MM.1S (cell line): ENCODE measurements around the gene RAB11FIP5.

Experiments
- DNase-seq: peaks from one replicate; pipeline ENCODE4 v3.0.0-alpha.2; 2015
- H2AFZ ChIP-seq: fragments of 300-600 bp; sonication (generic); 2 replicates; pipeline ENCODE4 v1.6.0; 2016; ENCODE audit warnings: antibody characterized with exemption, low read length
- H3F3A ChIP-seq: fragments of 300-600 bp; sonication (generic); 2 replicates; pipeline ENCODE4 v1.6.1; 2016; ENCODE audit warnings: mild to moderate bottlenecking, antibody characterized with exemption, low read length, moderate library complexity, mixed read lengths; ENCODE audit not compliant: insufficient read depth
- H3K27ac ChIP-seq: fragments of 300-600 bp; sonication (generic); 2 replicates; pipeline ENCODE4 v1.5.1; 2016; ENCODE audit warnings: mild to moderate bottlenecking, low read length
- H3K27me3 ChIP-seq: fragments of 300-600 bp; sonication (generic); replicated peaks from 2 replicates; pipeline ENCODE4 v1.6.0; 2016; ENCODE audit warnings: low read length; ENCODE audit not compliant: insufficient read depth
- H3K36me3 ChIP-seq: fragments of 300-600 bp; sonication (generic); replicated peaks from 2 replicates; pipeline ENCODE4 v1.6.1; 2016; ENCODE audit warnings: mild to moderate bottlenecking, low read length, mixed read lengths; ENCODE audit not compliant: insufficient read depth
- H3K4me1 ChIP-seq: fragments of 300-600 bp; sonication (generic); 2 replicates; pipeline ENCODE4 v1.6.1; 2016; ENCODE audit warnings: low read length, mixed read lengths
- H3K4me2 ChIP-seq: fragments of 300-600 bp; sonication (generic); 2 replicates; pipeline ENCODE4 v1.6.0; 2016; ENCODE audit warnings: low read depth, low read length
- H3K4me3 ChIP-seq: fragments of 300-600 bp; sonication (generic); 2 replicates; pipeline ENCODE4 v1.5.1; 2016; ENCODE audit warnings: low read length, mixed read lengths
- H3K79me2 ChIP-seq: fragments of 300-600 bp; sonication (generic); 2 replicates; pipeline ENCODE4 v1.6.1; 2016; ENCODE audit warnings: mixed run types, low read length, mixed read lengths
- H3K9ac ChIP-seq: fragments of 300-600 bp; sonication (generic); 2 replicates; pipeline ENCODE4 v1.6.1; 2016; ENCODE audit warnings: low read length, mixed read lengths
- H3K9me2 ChIP-seq: fragments of 300-600 bp; sonication (generic); replicated peaks from 2 replicates; pipeline ENCODE4 v1.6.1; 2016; ENCODE audit warnings: mild to moderate bottlenecking, low read length, mixed read lengths; ENCODE audit not compliant: insufficient read depth
- H3K9me3 ChIP-seq: fragments of 300-600 bp; sonication (generic); replicated peaks from 2 replicates; pipeline ENCODE4 v1.6.1; 2016; ENCODE audit warnings: mild to moderate bottlenecking, low read length, mixed read lengths; ENCODE audit not compliant: insufficient read depth
- H4K20me1 ChIP-seq: fragments of 300-600 bp; sonication (generic); 2 replicates; pipeline ENCODE4 v1.6.1; 2016; ENCODE audit warnings: mild to moderate bottlenecking, low read length, moderate library complexity, mixed read lengths; ENCODE audit not compliant: insufficient read depth
- EZH2 ChIP-seq: fragments of 300-600 bp; sonication (generic); optimal IDR thresholded peaks from 2 replicates; pipeline ENCODE3; 2017; ENCODE audit warnings: low read depth, mild to moderate bottlenecking, antibody characterized with exemption, low read length, mixed read lengths
- EZH2phosphoT487 ChIP-seq: fragments of 300-600 bp; sonication (generic); IDR thresholded peaks from 2 replicates; pipeline ENCODE4 v1.6.1; 2018; ENCODE audit warnings: antibody characterized with exemption, low read length
- TF ChIP-seq, protein P1 (sequence below): fragments of 300-600 bp; sonication (generic); IDR thresholded peaks from 2 replicates; pipeline ENCODE4 v1.5.1; 2016; ENCODE audit warnings: antibody characterized with exemption, low read length, mixed read lengths

The RAB11FIP5 gene

DNA sequence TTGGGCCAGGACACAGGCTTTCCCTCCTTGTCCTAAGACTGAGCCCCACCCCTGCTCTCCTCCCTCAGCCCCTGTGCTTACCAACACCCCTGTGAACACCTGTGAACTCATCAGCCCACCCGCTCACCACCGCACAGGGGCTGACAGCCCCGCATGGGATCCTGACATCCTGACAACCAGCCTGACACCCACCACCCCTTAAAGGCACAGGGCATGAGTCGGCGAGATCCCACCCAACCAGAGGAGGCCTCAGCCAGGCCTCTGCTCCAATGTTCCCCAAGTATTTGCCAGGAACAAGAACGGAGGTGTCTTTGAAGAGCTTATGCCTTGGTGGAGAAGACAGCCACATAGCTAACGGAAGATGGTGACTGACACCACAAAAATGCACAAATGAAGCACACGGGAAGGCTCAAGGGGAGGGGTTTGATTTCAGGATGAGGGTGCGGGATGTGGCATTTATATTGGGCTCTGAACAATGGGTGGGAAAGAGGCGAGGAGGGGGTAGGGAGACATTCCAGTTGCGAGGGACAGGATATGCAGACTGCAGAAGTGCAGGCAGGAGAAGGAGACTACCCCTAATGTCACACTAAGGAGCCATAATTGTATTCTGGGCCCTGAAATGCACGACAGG is 11.0 kb downstream of the RAB11FIP5 start:
- Histone ChIP-seq H3K27ac (no peak overlapping the region), H3K4me1 (no peaks in the 10 kb centered on the region), H3K27me3 (no peaks in the 10 kb centered on the region), H3K9me3 (no peaks in the 10 kb centered on the region), H3K36me3 (no peaks in the 10 kb centered on the region), H4K20me1 (no peaks in the 10 kb centered on the region), H3K79me2 (peaks cover 54% of the 10 kb centered on the region), H2AFZ (no peak overlapping the region), H3K4me2 (no peak overlapping the region), H3K9ac (no peak overlapping the region), H3K9me2 (no peaks in the 10 kb centered on the region), H3F3A (no peaks in the 10 kb centered on the region), H3K4me3 (no peak overlapping the region)
- TF ChIP-seq, protein P1, sequence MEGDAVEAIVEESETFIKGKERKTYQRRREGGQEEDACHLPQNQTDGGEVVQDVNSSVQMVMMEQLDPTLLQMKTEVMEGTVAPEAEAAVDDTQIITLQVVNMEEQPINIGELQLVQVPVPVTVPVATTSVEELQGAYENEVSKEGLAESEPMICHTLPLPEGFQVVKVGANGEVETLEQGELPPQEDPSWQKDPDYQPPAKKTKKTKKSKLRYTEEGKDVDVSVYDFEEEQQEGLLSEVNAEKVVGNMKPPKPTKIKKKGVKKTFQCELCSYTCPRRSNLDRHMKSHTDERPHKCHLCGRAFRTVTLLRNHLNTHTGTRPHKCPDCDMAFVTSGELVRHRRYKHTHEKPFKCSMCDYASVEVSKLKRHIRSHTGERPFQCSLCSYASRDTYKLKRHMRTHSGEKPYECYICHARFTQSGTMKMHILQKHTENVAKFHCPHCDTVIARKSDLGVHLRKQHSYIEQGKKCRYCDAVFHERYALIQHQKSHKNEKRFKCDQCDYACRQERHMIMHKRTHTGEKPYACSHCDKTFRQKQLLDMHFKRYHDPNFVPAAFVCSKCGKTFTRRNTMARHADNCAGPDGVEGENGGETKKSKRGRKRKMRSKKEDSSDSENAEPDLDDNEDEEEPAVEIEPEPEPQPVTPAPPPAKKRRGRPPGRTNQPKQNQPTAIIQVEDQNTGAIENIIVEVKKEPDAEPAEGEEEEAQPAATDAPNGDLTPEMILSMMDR, result no peak
- TF ChIP-seq EZH2 (no peak), EZH2phosphoT487 (no peak)
- DNase-seq, result no peak

DNA sequence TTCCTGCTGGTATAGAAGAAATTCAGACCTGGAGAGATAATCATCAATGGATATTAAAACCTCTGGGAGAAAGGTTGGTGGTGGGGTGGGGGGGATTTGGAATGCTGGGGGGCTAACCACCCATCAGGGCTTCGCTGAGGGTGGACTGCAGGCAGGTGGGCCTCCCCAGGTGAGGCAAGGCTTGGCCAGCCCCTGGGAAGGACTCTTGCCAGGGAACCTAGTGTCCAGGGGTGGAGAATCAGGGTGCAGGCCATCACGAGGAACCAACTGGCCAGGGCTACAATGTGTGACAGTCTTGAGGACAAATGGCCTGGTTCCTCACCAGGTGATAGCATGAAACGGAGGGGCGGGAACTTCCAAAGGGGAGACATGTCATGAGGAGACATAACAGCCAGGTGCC is 11.8 kb downstream of the RAB11FIP5 start:
- TF ChIP-seq, protein P1, result no peak
- TF ChIP-seq EZH2phosphoT487, result no peak
- TF ChIP-seq EZH2, result no peak
- H4K20me1 ChIP-seq, result no peaks in the 10 kb centered on the region

DNA sequence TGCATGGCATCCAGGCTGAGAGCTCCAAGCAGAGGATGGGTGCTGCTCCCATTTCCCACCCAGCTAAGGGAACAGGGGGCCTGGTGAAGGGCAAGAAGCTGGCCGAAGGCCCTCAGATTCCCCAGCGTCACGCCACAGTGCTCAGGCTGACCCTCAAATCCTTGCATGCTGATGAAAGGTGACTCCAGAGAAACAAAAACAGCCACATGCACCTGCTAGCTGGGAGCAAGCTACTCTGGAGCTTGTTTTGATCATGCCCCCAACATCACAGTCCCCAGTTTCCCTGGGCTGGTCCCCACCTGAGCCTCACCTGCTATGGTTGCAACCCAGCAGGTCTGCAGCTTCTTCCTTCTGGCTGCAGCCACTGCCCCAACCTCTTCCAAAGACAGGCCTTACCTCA is 13.3 kb downstream of the RAB11FIP5 start:
- DNase-seq, result no peak
- Histone ChIP-seq H3K4me1 (no peaks in the 10 kb centered on the region), H3K9me3 (no peaks in the 10 kb centered on the region), H3K4me3 (no peak overlapping the region), H3K79me2 (peaks cover 39% of the 10 kb centered on the region), H3K27me3 (no peaks in the 10 kb centered on the region), H3K9ac (no peak overlapping the region), H3K9me2 (no peaks in the 10 kb centered on the region), H3K36me3 (no peaks in the 10 kb centered on the region), H4K20me1 (no peaks in the 10 kb centered on the region), H3K4me2 (no peak overlapping the region), H2AFZ (no peak overlapping the region), H3K27ac (no peak overlapping the region), H3F3A (no peaks in the 10 kb centered on the region)
- TF ChIP-seq EZH2phosphoT487 (no peak), EZH2 (no peak)
- TF ChIP-seq, protein P1, result no peak

More for the DNA sequence above, 11.8 kb downstream of the RAB11FIP5 start:
- no peaks in the 10 kb centered on the region for H3K4me1 ChIP-seq
- no peaks in the 10 kb centered on the region for H3K36me3 ChIP-seq
- no peak overlapping the region for H3K9ac ChIP-seq
- H3F3A ChIP-seq, result no peaks in the 10 kb centered on the region
- H3K27me3 ChIP-seq, result no peaks in the 10 kb centered on the region
- DNase-seq, result no peak
- H3K79me2 ChIP-seq, result peaks cover 49% of the 10 kb centered on the region
- no peak overlapping the region for H3K27ac ChIP-seq
- no peaks in the 10 kb centered on the region for H3K9me2 ChIP-seq
- no peak overlapping the region for H3K4me2 ChIP-seq
- no peak overlapping the region for H3K4me3 ChIP-seq
- H2AFZ ChIP-seq, result no peak overlapping the region
- no peaks in the 10 kb centered on the region for H3K9me3 ChIP-seq
